Liver (tissue), 9 donors: ENCODE data around the gene OPN5. TPM values are rescaled to one million over a fixed set of nuclear protein-coding genes. Genes with fewer than 3 reads are reported as not detected.

Experiments
- DNase-seq: peaks from one replicate; pipeline ENCODE4 v3.0.0-alpha.2; 2017; ENCODE audit warnings: low spot score
- H3K27ac ChIP-seq, 2 donors: one replicate each; pipeline ENCODE4 v1.7.0; 2013; ENCODE audit warnings: inconsistent platforms in 2 of 2, low read length in 2 of 2, control low read depth in 1 of 2, low read depth in 1 of 2, mild to moderate bottlenecking in 1 of 2
- H3K27me3 ChIP-seq, 4 donors: one replicate each; pipeline versions ENCODE4 v1.6.1 to v1.7.0; 2013; ENCODE audit warnings: low read length in 3 of 4, inconsistent platforms in 1 of 4, mild to moderate bottlenecking in 1 of 4, moderate library complexity in 1 of 4; ENCODE audit not compliant: control insufficient read depth in 4 of 4, insufficient read depth in 4 of 4
- H3K36me3 ChIP-seq, 4 donors: one replicate each; pipeline versions ENCODE4 v1.6.1 to v1.7.0; 2013; ENCODE audit warnings: low read length in 3 of 4, mild to moderate bottlenecking in 3 of 4, low read depth in 1 of 4, moderate library complexity in 1 of 4; ENCODE audit not compliant: control insufficient read depth in 4 of 4, insufficient read depth in 3 of 4
- H3K4me1 ChIP-seq, 4 donors: one replicate each; pipeline versions ENCODE4 v1.6.1 to v1.7.0; 2013; ENCODE audit warnings: low read length in 3 of 4, mild to moderate bottlenecking in 3 of 4, moderate library complexity in 1 of 4; ENCODE audit not compliant: control insufficient read depth in 4 of 4, insufficient read depth in 4 of 4
- H3K4me3 ChIP-seq, 3 donors: one replicate each; pipeline versions ENCODE4 v1.6.1 to v1.7.0; 2013; ENCODE audit warnings: low read length in 3 of 3, control low read depth in 1 of 3, low read depth in 1 of 3, mild to moderate bottlenecking in 1 of 3
- H3K9ac ChIP-seq, 2 donors: one replicate each; pipeline ENCODE4 v1.7.0; 2013; ENCODE audit warnings: low read length in 2 of 2, mild to moderate bottlenecking in 2 of 2, moderate library complexity in 2 of 2, control low read depth in 1 of 2, low read depth in 1 of 2
- H3K9me3 ChIP-seq, 4 donors: one replicate each; pipeline versions ENCODE4 v1.6.1 to v1.7.0; 2013; ENCODE audit warnings: low read length in 3 of 4; ENCODE audit not compliant: control insufficient read depth in 4 of 4
- EGR1 ChIP-seq, 2 donors: IDR thresholded peaks; 2 replicates each; pipeline ENCODE4 v1.6.1; 2016 to 2018; ENCODE audit warnings: antibody characterized with exemption in 2 of 2, low read depth in 2 of 2
- FOXA1 ChIP-seq: IDR thresholded peaks from 2 replicates; pipeline ENCODE4 v1.6.1; 2016; ENCODE audit warnings: antibody characterized with exemption
- FOXA2 ChIP-seq: IDR thresholded peaks from 2 replicates; pipeline ENCODE4 v1.6.1; 2016; ENCODE audit warnings: antibody characterized with exemption
- GABPA ChIP-seq, 2 donors: IDR thresholded peaks in 1 of 2; conservative IDR thresholded peaks in 1 of 2; 2 replicates each; pipeline ENCODE4 v1.6.1; 2016; ENCODE audit warnings: antibody characterized with exemption in 2 of 2, mild to moderate bottlenecking in 1 of 2, moderate library complexity in 1 of 2
- HNF4A ChIP-seq, 2 donors: conservative IDR thresholded peaks; 2 replicates each; pipeline ENCODE4 v1.6.1; 2016; ENCODE audit warnings: antibody characterized with exemption in 2 of 2, mild to moderate bottlenecking in 2 of 2
- HNF4G ChIP-seq: IDR thresholded peaks from 2 replicates; pipeline ENCODE4 v1.6.1; 2016; ENCODE audit warnings: antibody characterized with exemption
- JUND ChIP-seq, 2 donors: IDR thresholded peaks; 2 replicates each; pipeline ENCODE4 v1.6.1; 2016; ENCODE audit warnings: antibody characterized with exemption in 2 of 2
- NR2F2 ChIP-seq: IDR thresholded peaks from 2 replicates; pipeline ENCODE4 v1.6.1; 2016; ENCODE audit warnings: antibody characterized with exemption
- RAD21 ChIP-seq, 2 donors: IDR thresholded peaks; 2 replicates each; pipeline ENCODE4 v1.6.1; 2016; ENCODE audit warnings: antibody characterized with exemption in 2 of 2, mild to moderate bottlenecking in 2 of 2
- RXRA ChIP-seq, 2 donors: IDR thresholded peaks; 2 replicates each; pipeline ENCODE4 v1.6.1; 2017 to 2018; ENCODE audit warnings: antibody characterized with exemption in 2 of 2, mild to moderate bottlenecking in 1 of 2
- SP1 ChIP-seq: IDR thresholded peaks from 2 replicates; pipeline ENCODE4 v1.6.1; 2018; ENCODE audit warnings: antibody characterized with exemption, mild to moderate bottlenecking
- TAF1 ChIP-seq: conservative IDR thresholded peaks from 2 replicates; pipeline ENCODE4 v1.6.1; 2016; ENCODE audit warnings: antibody characterized with exemption, mild to moderate bottlenecking
- YY1 ChIP-seq: IDR thresholded peaks from 2 replicates; pipeline ENCODE4 v1.6.1; 2016; ENCODE audit warnings: antibody characterized with exemption, mild to moderate bottlenecking
- WGBS: extraction: QIAGEN DNeasy Blood & Tissue Kit; methylation state at CpG from one replicate; pipeline ENCODE4 v1.1.7; 2013; 5-methylcytosine and 5-hydroxymethylcytosine counted together
- polyA plus RNA-seq, 2 donors: library from polyadenylated mRNA; stranded (reverse) in 1 of 2; unstranded in 1 of 2; fragments of 200-250 nt in 1 of 2; fragments of >200 nt in 1 of 2; fragmentation: Nextera tagmentation in 1 of 2; extraction: Ambion mirVana in 1 of 2; gene quantifications; one replicate each; pipeline versions ENCODE4 v1.2.1 to v1.2.3, GENCODE V29; 2013 to 2015
- total RNA-seq, 2 donors: library from RNA; depleted of rRNA; stranded (reverse); fragments of >200 nt; gene quantifications; one replicate each; pipeline ENCODE4 v1.2.3, GENCODE V29; 2014
- TF ChIP-seq, protein P1 (sequence below): IDR thresholded peaks from 2 replicates; pipeline ENCODE4 v1.6.1; 2016; ENCODE audit warnings: antibody characterized with exemption
- TF ChIP-seq, protein P2 (sequence below): fragments of 150-350 bp; IDR thresholded peaks from 2 replicates; pipeline ENCODE4 v1.5.1; 2017; ENCODE audit warnings: improper control_type of control experiment, low read depth, low read length; ENCODE audit not compliant: missing input control
- TF ChIP-seq, protein P3 (sequence below): IDR thresholded peaks from 2 replicates; pipeline ENCODE4 v1.6.1; 2016; ENCODE audit warnings: antibody characterized with exemption
- TF ChIP-seq, protein P4 (sequence below): IDR thresholded peaks from 2 replicates; pipeline ENCODE4 v1.6.1; 2016; ENCODE audit warnings: antibody characterized with exemption
- donor health status: healthy.
- donor health status: healthy.
- donor health status: healthy.
- donor health status: healthy.
- donor health status: healthy.

OPN5 gene
- total and polyA plus RNA-seq, 4 donors = not detected

DNA sequence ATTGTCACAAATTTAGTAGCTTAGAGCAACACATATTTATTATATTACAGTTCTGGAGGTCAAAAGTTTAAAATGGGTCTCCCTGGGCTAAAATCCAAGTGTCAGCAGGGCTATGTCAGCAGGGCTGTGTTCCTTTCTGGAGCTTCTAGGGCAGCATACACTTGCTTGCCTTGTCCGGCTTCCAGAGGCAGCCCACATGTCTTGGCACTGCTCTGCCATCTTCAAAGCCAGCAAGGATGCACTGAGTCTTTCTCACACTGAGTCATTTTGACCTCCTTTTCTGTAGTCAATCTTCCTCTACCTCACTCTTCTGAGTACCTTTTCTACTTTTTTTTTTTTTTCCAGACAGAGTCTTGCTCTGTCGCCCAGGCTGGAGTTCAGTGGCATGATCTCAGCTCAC lies 44.4 kb upstream of the OPN5 start (continued):
- TF ChIP-seq, protein P1, sequence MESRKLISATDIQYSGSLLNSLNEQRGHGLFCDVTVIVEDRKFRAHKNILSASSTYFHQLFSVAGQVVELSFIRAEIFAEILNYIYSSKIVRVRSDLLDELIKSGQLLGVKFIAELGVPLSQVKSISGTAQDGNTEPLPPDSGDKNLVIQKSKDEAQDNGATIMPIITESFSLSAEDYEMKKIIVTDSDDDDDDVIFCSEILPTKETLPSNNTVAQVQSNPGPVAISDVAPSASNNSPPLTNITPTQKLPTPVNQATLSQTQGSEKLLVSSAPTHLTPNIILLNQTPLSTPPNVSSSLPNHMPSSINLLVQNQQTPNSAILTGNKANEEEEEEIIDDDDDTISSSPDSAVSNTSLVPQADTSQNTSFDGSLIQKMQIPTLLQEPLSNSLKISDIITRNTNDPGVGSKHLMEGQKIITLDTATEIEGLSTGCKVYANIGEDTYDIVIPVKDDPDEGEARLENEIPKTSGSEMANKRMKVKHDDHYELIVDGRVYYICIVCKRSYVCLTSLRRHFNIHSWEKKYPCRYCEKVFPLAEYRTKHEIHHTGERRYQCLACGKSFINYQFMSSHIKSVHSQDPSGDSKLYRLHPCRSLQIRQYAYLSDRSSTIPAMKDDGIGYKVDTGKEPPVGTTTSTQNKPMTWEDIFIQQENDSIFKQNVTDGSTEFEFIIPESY = no peak
- no peak for TF ChIP-seq RXRA (IDR thresholded peaks at IDR 0.05)
- TF ChIP-seq FOXA1 = no peak
- TF ChIP-seq TAF1 = no peak

DNA sequence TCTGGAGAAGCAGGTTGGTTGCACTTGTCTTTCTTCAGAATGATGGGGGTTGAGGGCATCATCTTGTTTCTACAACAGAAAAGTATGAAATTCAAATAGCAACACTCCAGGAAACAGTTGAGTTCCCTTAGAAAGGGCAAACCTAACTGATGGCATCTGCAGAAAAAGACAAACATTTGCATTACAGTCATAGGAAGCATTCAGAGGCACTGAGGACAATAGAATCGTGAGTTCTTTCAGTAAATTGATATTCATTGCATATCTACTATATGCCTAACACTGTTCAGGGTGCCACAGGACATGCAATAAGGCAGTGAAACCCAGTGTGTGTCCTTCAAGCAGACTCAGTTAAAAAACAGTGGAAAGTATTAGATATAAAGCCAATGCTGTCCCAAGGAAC lies 41.1 kb upstream of the OPN5 start:
- no peak overlapping the region for H3K27ac ChIP-seq
- H3K9ac ChIP-seq = no peak overlapping the region
- no peak overlapping the region for H3K4me3 ChIP-seq
- no peak for TF ChIP-seq YY1
- no peak for TF ChIP-seq HNF4G
- no peak for TF ChIP-seq FOXA1
- no peak for TF ChIP-seq TAF1
- no peak for TF ChIP-seq EGR1 (IDR thresholded peaks at IDR 0.05; ENCODE audit: low read depth in 2 of 2)
- TF ChIP-seq NR2F2 = no peak
- TF ChIP-seq, protein P2, sequence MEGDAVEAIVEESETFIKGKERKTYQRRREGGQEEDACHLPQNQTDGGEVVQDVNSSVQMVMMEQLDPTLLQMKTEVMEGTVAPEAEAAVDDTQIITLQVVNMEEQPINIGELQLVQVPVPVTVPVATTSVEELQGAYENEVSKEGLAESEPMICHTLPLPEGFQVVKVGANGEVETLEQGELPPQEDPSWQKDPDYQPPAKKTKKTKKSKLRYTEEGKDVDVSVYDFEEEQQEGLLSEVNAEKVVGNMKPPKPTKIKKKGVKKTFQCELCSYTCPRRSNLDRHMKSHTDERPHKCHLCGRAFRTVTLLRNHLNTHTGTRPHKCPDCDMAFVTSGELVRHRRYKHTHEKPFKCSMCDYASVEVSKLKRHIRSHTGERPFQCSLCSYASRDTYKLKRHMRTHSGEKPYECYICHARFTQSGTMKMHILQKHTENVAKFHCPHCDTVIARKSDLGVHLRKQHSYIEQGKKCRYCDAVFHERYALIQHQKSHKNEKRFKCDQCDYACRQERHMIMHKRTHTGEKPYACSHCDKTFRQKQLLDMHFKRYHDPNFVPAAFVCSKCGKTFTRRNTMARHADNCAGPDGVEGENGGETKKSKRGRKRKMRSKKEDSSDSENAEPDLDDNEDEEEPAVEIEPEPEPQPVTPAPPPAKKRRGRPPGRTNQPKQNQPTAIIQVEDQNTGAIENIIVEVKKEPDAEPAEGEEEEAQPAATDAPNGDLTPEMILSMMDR = no peak
- TF ChIP-seq SP1 = no peak
- no peak for TF ChIP-seq RAD21 (IDR thresholded peaks at IDR 0.05)
- TF ChIP-seq GABPA (IDR thresholded peaks at IDR 0.05 in 1 of 2, conservative IDR thresholded peaks at IDR 0.05 in 1 of 2) = no peak
- TF ChIP-seq, protein P3, sequence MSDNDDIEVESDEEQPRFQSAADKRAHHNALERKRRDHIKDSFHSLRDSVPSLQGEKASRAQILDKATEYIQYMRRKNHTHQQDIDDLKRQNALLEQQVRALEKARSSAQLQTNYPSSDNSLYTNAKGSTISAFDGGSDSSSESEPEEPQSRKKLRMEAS = no peak
- TF ChIP-seq HNF4A (conservative IDR thresholded peaks at IDR 0.05) = no peak
- TF ChIP-seq, protein P4, sequence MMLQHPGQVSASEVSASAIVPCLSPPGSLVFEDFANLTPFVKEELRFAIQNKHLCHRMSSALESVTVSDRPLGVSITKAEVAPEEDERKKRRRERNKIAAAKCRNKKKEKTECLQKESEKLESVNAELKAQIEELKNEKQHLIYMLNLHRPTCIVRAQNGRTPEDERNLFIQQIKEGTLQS = no peak
- no peak for TF ChIP-seq JUND (IDR thresholded peaks at IDR 0.05)
- no peak for TF ChIP-seq RXRA (IDR thresholded peaks at IDR 0.05)
- TF ChIP-seq FOXA2 = no peak
- TF ChIP-seq, protein P1 = no peak
- no peaks in the 10 kb centered on the region for H3K36me3 ChIP-seq
- no peaks in the 10 kb centered on the region for H3K27me3 ChIP-seq
- no peaks in the 10 kb centered on the region for H3K4me1 ChIP-seq
- WGBS = 52% methylated on average over 1 of the region's 1 CpG
- no peaks in the 10 kb centered on the region for H3K9me3 ChIP-seq
- no peak for DNase-seq

DNA sequence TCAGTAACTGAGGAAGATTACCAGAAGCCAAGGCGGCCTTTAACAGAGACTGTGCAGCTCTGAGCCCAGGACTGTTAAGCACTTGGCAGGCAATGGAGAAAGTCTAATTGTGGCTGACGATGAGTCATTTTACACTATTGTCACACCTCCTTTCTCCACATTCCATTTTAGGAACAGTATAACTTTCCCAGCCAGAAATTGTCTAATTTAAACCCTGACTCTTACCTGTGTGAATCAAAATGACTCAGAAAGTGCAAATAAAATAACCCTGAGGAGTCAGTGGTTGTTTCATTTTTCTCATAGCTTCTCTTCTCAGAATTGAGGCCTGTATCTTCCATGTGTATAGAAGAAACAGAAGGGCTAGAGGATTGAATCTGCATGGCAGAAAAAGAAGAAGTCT lies 40.0 kb upstream of the OPN5 start:
- no peak overlapping the region for H3K27ac ChIP-seq
- no peaks in the 10 kb centered on the region for H3K4me1 ChIP-seq
- H3K36me3 ChIP-seq = no peaks in the 10 kb centered on the region
- 82% methylated on average over 2 of the region's 2 CpGs for WGBS
- no peaks in the 10 kb centered on the region for H3K9me3 ChIP-seq
- no peaks in the 10 kb centered on the region for H3K27me3 ChIP-seq
- H3K4me3 ChIP-seq = no peak overlapping the region
- H3K9ac ChIP-seq = no peak overlapping the region
- no peak for DNase-seq
- TF ChIP-seq SP1 = no peak
- TF ChIP-seq, protein P1 = no peak
- no peak for TF ChIP-seq JUND (IDR thresholded peaks at IDR 0.05)
- TF ChIP-seq, protein P2 = no peak
- TF ChIP-seq YY1 = no peak
